Liver (tissue), 9 donors: ENCODE measurements around the gene CAV1. TPM values are rescaled to one million over a fixed set of nuclear protein-coding genes. Genes with fewer than 3 reads are reported as not detected.

Experiments used
- DNase-seq: peaks from one replicate; pipeline ENCODE4 v3.0.0-alpha.2; 2017; ENCODE audit warnings: low spot score
- H3K27ac ChIP-seq, 2 donors: one replicate each; pipeline ENCODE4 v1.7.0; 2013; ENCODE audit warnings: inconsistent platforms in 2 of 2, low read length in 2 of 2, control low read depth in 1 of 2, low read depth in 1 of 2, mild to moderate bottlenecking in 1 of 2
- H3K27me3 ChIP-seq, 4 donors: one replicate each; pipeline versions ENCODE4 v1.6.1 to v1.7.0; 2013; ENCODE audit warnings: low read length in 3 of 4, inconsistent platforms in 1 of 4, mild to moderate bottlenecking in 1 of 4, moderate library complexity in 1 of 4; ENCODE audit not compliant: control insufficient read depth in 4 of 4, insufficient read depth in 4 of 4
- H3K36me3 ChIP-seq, 4 donors: one replicate each; pipeline versions ENCODE4 v1.6.1 to v1.7.0; 2013; ENCODE audit warnings: low read length in 3 of 4, mild to moderate bottlenecking in 3 of 4, low read depth in 1 of 4, moderate library complexity in 1 of 4; ENCODE audit not compliant: control insufficient read depth in 4 of 4, insufficient read depth in 3 of 4
- H3K4me1 ChIP-seq, 4 donors: one replicate each; pipeline versions ENCODE4 v1.6.1 to v1.7.0; 2013; ENCODE audit warnings: low read length in 3 of 4, mild to moderate bottlenecking in 3 of 4, moderate library complexity in 1 of 4; ENCODE audit not compliant: control insufficient read depth in 4 of 4, insufficient read depth in 4 of 4
- H3K4me3 ChIP-seq, 3 donors: one replicate each; pipeline versions ENCODE4 v1.6.1 to v1.7.0; 2013; ENCODE audit warnings: low read length in 3 of 3, control low read depth in 1 of 3, low read depth in 1 of 3, mild to moderate bottlenecking in 1 of 3
- H3K9ac ChIP-seq, 2 donors: one replicate each; pipeline ENCODE4 v1.7.0; 2013; ENCODE audit warnings: low read length in 2 of 2, mild to moderate bottlenecking in 2 of 2, moderate library complexity in 2 of 2, control low read depth in 1 of 2, low read depth in 1 of 2
- H3K9me3 ChIP-seq, 4 donors: one replicate each; pipeline versions ENCODE4 v1.6.1 to v1.7.0; 2013; ENCODE audit warnings: low read length in 3 of 4; ENCODE audit not compliant: control insufficient read depth in 4 of 4
- ATF3 ChIP-seq: IDR thresholded peaks from 2 replicates; pipeline ENCODE4 v1.6.1; 2016; ENCODE audit warnings: antibody characterized with exemption
- CTCF ChIP-seq: fragments of 150-350 bp; IDR thresholded peaks from 2 replicates; pipeline ENCODE4 v1.5.1; 2017; ENCODE audit warnings: improper control_type of control experiment, low read depth, low read length; ENCODE audit not compliant: missing input control
- EGR1 ChIP-seq, 2 donors: IDR thresholded peaks; 2 replicates each; pipeline ENCODE4 v1.6.1; 2016 to 2018; ENCODE audit warnings: antibody characterized with exemption in 2 of 2, low read depth in 2 of 2
- FOXA1 ChIP-seq: IDR thresholded peaks from 2 replicates; pipeline ENCODE4 v1.6.1; 2016; ENCODE audit warnings: antibody characterized with exemption
- FOXA2 ChIP-seq: IDR thresholded peaks from 2 replicates; pipeline ENCODE4 v1.6.1; 2016; ENCODE audit warnings: antibody characterized with exemption
- GABPA ChIP-seq, 2 donors: IDR thresholded peaks in 1 of 2; conservative IDR thresholded peaks in 1 of 2; 2 replicates each; pipeline ENCODE4 v1.6.1; 2016; ENCODE audit warnings: antibody characterized with exemption in 2 of 2, mild to moderate bottlenecking in 1 of 2, moderate library complexity in 1 of 2
- HNF4A ChIP-seq, 2 donors: conservative IDR thresholded peaks; 2 replicates each; pipeline ENCODE4 v1.6.1; 2016; ENCODE audit warnings: antibody characterized with exemption in 2 of 2, mild to moderate bottlenecking in 2 of 2
- HNF4G ChIP-seq: IDR thresholded peaks from 2 replicates; pipeline ENCODE4 v1.6.1; 2016; ENCODE audit warnings: antibody characterized with exemption
- JUND ChIP-seq, 2 donors: IDR thresholded peaks; 2 replicates each; pipeline ENCODE4 v1.6.1; 2016; ENCODE audit warnings: antibody characterized with exemption in 2 of 2
- MAX ChIP-seq: IDR thresholded peaks from 2 replicates; pipeline ENCODE4 v1.6.1; 2016; ENCODE audit warnings: antibody characterized with exemption
- NR2F2 ChIP-seq: IDR thresholded peaks from 2 replicates; pipeline ENCODE4 v1.6.1; 2016; ENCODE audit warnings: antibody characterized with exemption
- RAD21 ChIP-seq, 2 donors: IDR thresholded peaks; 2 replicates each; pipeline ENCODE4 v1.6.1; 2016; ENCODE audit warnings: antibody characterized with exemption in 2 of 2, mild to moderate bottlenecking in 2 of 2
- REST ChIP-seq: IDR thresholded peaks from 2 replicates; pipeline ENCODE4 v1.6.1; 2016; ENCODE audit warnings: antibody characterized with exemption, mild to moderate bottlenecking
- RXRA ChIP-seq, 2 donors: IDR thresholded peaks; 2 replicates each; pipeline ENCODE4 v1.6.1; 2017 to 2018; ENCODE audit warnings: antibody characterized with exemption in 2 of 2, mild to moderate bottlenecking in 1 of 2
- SP1 ChIP-seq: IDR thresholded peaks from 2 replicates; pipeline ENCODE4 v1.6.1; 2018; ENCODE audit warnings: antibody characterized with exemption, mild to moderate bottlenecking
- TAF1 ChIP-seq: conservative IDR thresholded peaks from 2 replicates; pipeline ENCODE4 v1.6.1; 2016; ENCODE audit warnings: antibody characterized with exemption, mild to moderate bottlenecking
- YY1 ChIP-seq: IDR thresholded peaks from 2 replicates; pipeline ENCODE4 v1.6.1; 2016; ENCODE audit warnings: antibody characterized with exemption, mild to moderate bottlenecking
- ZBTB33 ChIP-seq: IDR thresholded peaks from 2 replicates; pipeline ENCODE4 v1.6.1; 2016; ENCODE audit warnings: antibody characterized with exemption
- WGBS: extraction: QIAGEN DNeasy Blood & Tissue Kit; methylation state at CpG from one replicate; pipeline ENCODE4 v1.1.7; 2013; 5-methylcytosine and 5-hydroxymethylcytosine counted together
- polyA plus RNA-seq, 2 donors: library from polyadenylated mRNA; stranded (reverse) in 1 of 2; unstranded in 1 of 2; fragments of 200-250 nt in 1 of 2; fragments of >200 nt in 1 of 2; fragmentation: Nextera tagmentation in 1 of 2; extraction: Ambion mirVana in 1 of 2; gene quantifications; one replicate each; pipeline versions ENCODE4 v1.2.1 to v1.2.3, GENCODE V29; 2013 to 2015
- total RNA-seq, 2 donors: library from RNA; depleted of rRNA; stranded (reverse); fragments of >200 nt; gene quantifications; one replicate each; pipeline ENCODE4 v1.2.3, GENCODE V29; 2014
- donor health status: healthy.
- donor health status: healthy.
- donor health status: healthy.
- donor health status: healthy.
- donor health status: healthy.

CAV1 gene
- total and polyA plus RNA-seq, 4 donors = 9.9 to 13.4 (median 11.6) TPM

- no peaks in the 10 kb centered on the region for H3K27me3 ChIP-seq
- WGBS = 96% methylated on average over 1 of the region's 1 CpG
- no peak overlapping the region for H3K4me3 ChIP-seq
- H3K27ac ChIP-seq = no peak overlapping the region
- no peak for TF ChIP-seq ATF3
- no peak for TF ChIP-seq TAF1
- TF ChIP-seq SP1 = no peak
- no peak for TF ChIP-seq HNF4G
- no peak for TF ChIP-seq NR2F2
- TF ChIP-seq RXRA (IDR thresholded peaks at IDR 0.05) = no peak
- TF ChIP-seq REST = no peak
- no peak for DNase-seq
- H3K9ac ChIP-seq = no peak overlapping the region
- H3K9me3 ChIP-seq = no peaks in the 10 kb centered on the region
- H3K36me3 ChIP-seq = no peaks in the 10 kb centered on the region
- peaks cover 2 to 4% (median 3%) of the 10 kb centered on the region in 4 donors for H3K4me1 ChIP-seq
These were observed 10.6 kb downstream of the CAV1 start for GRCh38 chr7:116535416-116535815.

- WGBS = 78% methylated on average over 2 of the region's 2 CpGs
- Histone ChIP-seq H3K4me3 (no peak overlapping the region), H3K4me1 (peaks cover 0 to 3% (median 2%) of the 10 kb centered on the region in 4 donors), H3K27me3 (no peaks in the 10 kb centered on the region), H3K9me3 (no peaks in the 10 kb centered on the region), H3K27ac (no peak overlapping the region), H3K9ac (no peak overlapping the region), H3K36me3 (no peaks in the 10 kb centered on the region)
- no peak for TF ChIP-seq RAD21 (IDR thresholded peaks at IDR 0.05)
- TF ChIP-seq TAF1 = no peak
- no peak for TF ChIP-seq FOXA2
- TF ChIP-seq NR2F2 = no peak
- no peak for TF ChIP-seq SP1
- no peak for TF ChIP-seq MAX
- no peak for TF ChIP-seq HNF4A (conservative IDR thresholded peaks at IDR 0.05)
- no peak for TF ChIP-seq FOXA1
- TF ChIP-seq REST = no peak
- no peak for TF ChIP-seq YY1
- TF ChIP-seq ATF3 = no peak
- no peak for TF ChIP-seq EGR1 (IDR thresholded peaks at IDR 0.05; ENCODE audit: low read depth in 2 of 2)
- TF ChIP-seq CTCF = no peak
- TF ChIP-seq JUND (IDR thresholded peaks at IDR 0.05) = no peak
- TF ChIP-seq GABPA (IDR thresholded peaks at IDR 0.05 in 1 of 2, conservative IDR thresholded peaks at IDR 0.05 in 1 of 2) = no peak
- TF ChIP-seq HNF4G = no peak
- no peak for TF ChIP-seq RXRA (IDR thresholded peaks at IDR 0.05)
- no peak for TF ChIP-seq ZBTB33
- DNase-seq = no peak
These were observed 13.3 kb downstream of the CAV1 start for GRCh38 chr7:116538138-116538537.
